Measurements from ENCODE around the gene RNF39. TPM values are rescaled to one million over a fixed set of nuclear protein-coding genes. Genes with fewer than 3 reads are reported as not detected.

Gene RNF39
- total and polyA plus RNA-seq, 10 of the 15 experiments (the other 5 are each of a cell fraction or from before 2014, with no cell fraction given): 0.04 to 0.11 TPM; not detected in 8

GRCh38 chr6:30096829-30097228 lies 21.3 kb upstream of the RNF39 start:
- no peak for DNase-seq (ENCODE audit: low read depth, low spot score)
- intact Hi-C loops (cut with micrococcal nuclease; ENCODE audit: unreplicated experiment) (no loop called here), in situ Hi-C loops (cut with MboI) (no loop called here)
- TF ChIP-seq GABPA (IDR thresholded peaks at IDR 0.05; ENCODE audit: low read depth): no peak
- TF ChIP-seq SREBF1 (IDR thresholded peaks at IDR 0.05; ENCODE audit: low read length): no peak
- no peak for TF ChIP-seq RCOR1 (conservative IDR thresholded peaks at IDR 0.05; ENCODE audit: low read depth, low read length)
- Histone ChIP-seq H3K4me3 (no peak overlapping the region), H3K9ac (ENCODE audit: control insufficient read depth, insufficient read depth, low read length) (no peak overlapping the region), H3K27ac (ENCODE audit: control insufficient read depth, insufficient read depth) (no peak overlapping the region), H3K9me3 (replicated peaks; ENCODE audit: control insufficient read depth, insufficient read depth, low read length) (no peaks in the 10 kb centered on the region), H2AFZ (ENCODE audit: control insufficient read depth, low read depth, low read length) (no peak overlapping the region), H3K4me1 (ENCODE audit: control insufficient read depth, insufficient read depth, low read length) (peaks cover 12% of the 10 kb centered on the region), H4K20me1 (ENCODE audit: control insufficient read depth, insufficient read depth) (no peaks in the 10 kb centered on the region), H3K36me3 (ENCODE audit: control insufficient read depth in 2 of 2, insufficient read depth in 2 of 2, low read length in 1 of 2) (no peaks in the 10 kb centered on the region), H3K27me3 (replicated peaks in 1 of 2; ENCODE audit: control insufficient read depth in 2 of 2, insufficient read depth in 2 of 2, low read length in 1 of 2) (peaks cover 12 to 28% of the 10 kb centered on the region in 2 experiments), H3K4me2 (ENCODE audit: control insufficient read depth, insufficient read depth) (no peak overlapping the region), H3K79me2 (ENCODE audit: control insufficient read depth, insufficient read depth, low read length) (no peaks in the 10 kb centered on the region)
- no peak for ATAC-seq
- SMC1A ChIA-PET (ENCODE audit: uncharacterized antibody, unreplicated experiment): interaction anchor here (3.8 kb wide), 1 partner anchor 36 kb away, joined by 13 read pairs; no protein-coding TSS in a partner anchor
- CTCF ChIA-PET: interaction anchor here (0.6 to 2.0 kb wide), 3 partner anchors 8 to 34 kb away, joined by 4 to 7 read pairs (median 5); no protein-coding TSS in a partner anchor
- no TSS peak for BruUV-seq (replicated peaks)
- POLR2A ChIA-PET: interaction anchor here (2.0 kb wide), 1 partner anchor 33 kb away, joined by 8 read pairs; no protein-coding TSS in a partner anchor
- FAIRE-seq: no peak
- RAD21 ChIA-PET (ENCODE audit: unreplicated experiment): interaction anchor here (2.0 kb wide), 1 partner anchor 34 kb away, joined by 6 read pairs; no protein-coding TSS in a partner anchor
- WGBS (ENCODE audit: insufficient coverage, insufficient replicate concordance, low lambda C conversion rate, missing lambda C conversion rate): 0% methylated on average over 1 of the region's 1 CpG

GRCh38 chr6:30093951-30094661 lies 18.5 kb upstream of the RNF39 start:
- FAIRE-seq (no peak), DNase-seq (ENCODE audit: low read depth, low spot score) (no peak), ATAC-seq (no peak)
- WGBS (ENCODE audit: insufficient coverage, insufficient replicate concordance, low lambda C conversion rate, missing lambda C conversion rate): 6% methylated on average over 5 of the region's 5 CpGs
- Histone ChIP-seq H3K27ac (ENCODE audit: control insufficient read depth, insufficient read depth) (no peak overlapping the region), H3K4me3 (no peak overlapping the region), H3K9ac (ENCODE audit: control insufficient read depth, insufficient read depth, low read length) (no peak overlapping the region), H2AFZ (ENCODE audit: control insufficient read depth, low read depth, low read length) (no peak overlapping the region), H3K4me2 (ENCODE audit: control insufficient read depth, insufficient read depth) (no peak overlapping the region), H3K79me2 (ENCODE audit: control insufficient read depth, insufficient read depth, low read length) (no peaks in the 10 kb centered on the region), H4K20me1 (ENCODE audit: control insufficient read depth, insufficient read depth) (no peaks in the 10 kb centered on the region), H3K4me1 (ENCODE audit: control insufficient read depth, insufficient read depth, low read length) (no peaks in the 10 kb centered on the region), H3K36me3 (ENCODE audit: control insufficient read depth in 2 of 2, insufficient read depth in 2 of 2, low read length in 1 of 2) (no peaks in the 10 kb centered on the region), H3K27me3 (replicated peaks in 1 of 2; ENCODE audit: control insufficient read depth in 2 of 2, insufficient read depth in 2 of 2, low read length in 1 of 2) (peaks cover 6 to 7% of the 10 kb centered on the region in 2 experiments; a peak in 2 of 4 replicates), H3K9me3 (replicated peaks; ENCODE audit: control insufficient read depth, insufficient read depth, low read length) (no peaks in the 10 kb centered on the region)
- SMC1A ChIA-PET (ENCODE audit: uncharacterized antibody, unreplicated experiment): interaction anchor here (2.0 to 3.8 kb wide), 2 partner anchors 10 to 38 kb away, joined by 11 to 13 read pairs; no protein-coding TSS in a partner anchor
- TF ChIP-seq EP300 (IDR thresholded peaks at IDR 0.05; ENCODE audit: borderline replicate concordance in 1 of 2, control insufficient read depth in 1 of 2, low read depth in 2 of 2, low read length in 2 of 2): no peak
- TF ChIP-seq ZNF217 (IDR thresholded peaks at IDR 0.05): no peak
- TF ChIP-seq TBL1XR1 (IDR thresholded peaks at IDR 0.05; ENCODE audit: low read depth, low read length): no peak
- TF ChIP-seq NR2C2 (IDR thresholded peaks at IDR 0.05; ENCODE audit: borderline replicate concordance, control insufficient read depth, insufficient read length, low read depth): no peak
- TF ChIP-seq HDAC6 (IDR thresholded peaks at IDR 0.05; ENCODE audit: unreplicated experiment): no peak
- no peak for TF ChIP-seq NR2C1 (IDR thresholded peaks at IDR 0.05)
- no peak for TF ChIP-seq KAT2A (conservative IDR thresholded peaks at IDR 0.05; ENCODE audit: control insufficient read depth, low read depth, low read length)
- no peak for TF ChIP-seq GABPA (IDR thresholded peaks at IDR 0.05; ENCODE audit: low read depth)
- no peak for TF ChIP-seq NFYA (IDR thresholded peaks at IDR 0.05; ENCODE audit: borderline replicate concordance, low read depth, low read length)
- CTCF ChIA-PET: interaction anchor here (1.3 to 2.1 kb wide), 3 partner anchors 11 to 37 kb away, joined by 3 to 16 read pairs (median 4); no protein-coding TSS in a partner anchor
- in situ Hi-C loops (cut with MboI): no loop called here
- RAD21 ChIA-PET (ENCODE audit: unreplicated experiment): interaction anchor here (1.0 to 1.9 kb wide), 2 partner anchors 9 to 245 kb away, joined by 3 to 9 read pairs; no protein-coding TSS in a partner anchor
- POLR2A ChIA-PET: no interaction called here
- no TSS peak for BruUV-seq (replicated peaks)
- intact Hi-C loops (cut with micrococcal nuclease; ENCODE audit: unreplicated experiment): no loop called here
